Fibroblast of villous mesenchyme (primary cell): ENCODE results near the gene MAP2K7. TPM values are rescaled to one million over a fixed set of nuclear protein-coding genes. Genes with fewer than 3 reads are reported as not detected.
"Not testable (repeated sequence)": the region's sequence is repeated elsewhere in the genome, so short reads cannot be mapped to it uniquely, and the experiment has no call there.

Experiments used
- DNase-seq: peaks from one replicate; pipeline ENCODE4 v3.0.0-alpha.2; 2010; ENCODE audit warnings: low read depth
- H3K4me3 ChIP-seq: 2 replicates; pipeline ENCODE4 v1.5.1; 2011; ENCODE audit warnings: low read depth, mild to moderate bottlenecking, low read length
- total RNA-seq: library from RNA; depleted of rRNA; stranded (reverse); fragments of >200 nt; gene quantifications from 2 replicates; pipeline ENCODE4 v1.2.3, GENCODE V29; 2012
- TF ChIP-seq, protein P1 (sequence below): IDR thresholded peaks from 2 replicates; pipeline ENCODE4 v1.5.1; 2012; ENCODE audit warnings: low read depth, mild to moderate bottlenecking, low read length; ENCODE audit not compliant: insufficient read depth

The MAP2K7 gene
- 12.1 and 12.2 TPM in 2 replicates for total RNA-seq

DNA sequence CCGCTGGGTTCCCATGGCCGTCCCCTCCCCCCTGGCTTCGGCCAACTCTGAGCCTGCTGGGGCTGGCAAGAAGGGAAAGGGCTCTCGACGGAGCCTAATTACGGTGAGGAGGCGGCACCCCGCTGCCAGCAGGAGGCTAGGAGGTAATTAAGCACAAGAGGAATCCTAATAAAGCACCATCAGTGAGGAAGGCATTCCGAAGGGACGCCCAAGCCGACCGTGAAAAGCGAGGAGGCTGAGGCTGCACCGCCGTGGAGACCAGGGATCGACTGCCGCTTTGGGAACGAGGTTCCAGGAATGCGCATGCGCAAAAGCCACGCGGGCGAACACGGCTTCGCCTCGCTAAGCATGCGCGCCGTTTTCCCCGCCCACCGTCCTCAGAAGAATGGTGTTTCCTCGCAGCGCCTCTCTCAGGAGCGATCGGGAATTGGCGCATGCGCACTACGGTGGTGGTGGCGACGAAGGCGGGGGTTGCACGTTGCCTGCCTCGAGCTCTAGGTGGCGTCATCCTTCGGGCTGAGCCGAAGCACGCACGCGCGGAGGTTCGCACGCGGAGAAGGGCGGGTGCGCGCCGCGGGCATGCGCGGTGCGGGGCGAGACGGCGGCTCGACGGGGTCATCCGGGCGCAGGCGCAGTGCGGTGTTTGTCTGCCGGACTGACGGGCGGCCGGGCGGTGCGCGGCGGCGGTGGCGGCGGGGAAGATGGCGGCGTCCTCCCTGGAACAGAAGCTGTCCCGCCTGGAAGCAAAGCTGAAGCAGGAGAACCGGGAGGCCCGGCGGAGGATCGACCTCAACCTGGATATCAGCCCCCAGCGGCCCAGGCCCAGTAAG, at the start of gene MAP2K7:
MAP2K7 (plus strand) TSS at position 634 of the 830 bp plus-strand sequence; CDS start at position 702, 68 bp downstream.
- TF ChIP-seq, protein P1, sequence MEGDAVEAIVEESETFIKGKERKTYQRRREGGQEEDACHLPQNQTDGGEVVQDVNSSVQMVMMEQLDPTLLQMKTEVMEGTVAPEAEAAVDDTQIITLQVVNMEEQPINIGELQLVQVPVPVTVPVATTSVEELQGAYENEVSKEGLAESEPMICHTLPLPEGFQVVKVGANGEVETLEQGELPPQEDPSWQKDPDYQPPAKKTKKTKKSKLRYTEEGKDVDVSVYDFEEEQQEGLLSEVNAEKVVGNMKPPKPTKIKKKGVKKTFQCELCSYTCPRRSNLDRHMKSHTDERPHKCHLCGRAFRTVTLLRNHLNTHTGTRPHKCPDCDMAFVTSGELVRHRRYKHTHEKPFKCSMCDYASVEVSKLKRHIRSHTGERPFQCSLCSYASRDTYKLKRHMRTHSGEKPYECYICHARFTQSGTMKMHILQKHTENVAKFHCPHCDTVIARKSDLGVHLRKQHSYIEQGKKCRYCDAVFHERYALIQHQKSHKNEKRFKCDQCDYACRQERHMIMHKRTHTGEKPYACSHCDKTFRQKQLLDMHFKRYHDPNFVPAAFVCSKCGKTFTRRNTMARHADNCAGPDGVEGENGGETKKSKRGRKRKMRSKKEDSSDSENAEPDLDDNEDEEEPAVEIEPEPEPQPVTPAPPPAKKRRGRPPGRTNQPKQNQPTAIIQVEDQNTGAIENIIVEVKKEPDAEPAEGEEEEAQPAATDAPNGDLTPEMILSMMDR = peak; percentile 29
- peak within 1 kb of the TSS; percentile 88 for H3K4me3 ChIP-seq
- DNase-seq = peak; percentile 99

DNA sequence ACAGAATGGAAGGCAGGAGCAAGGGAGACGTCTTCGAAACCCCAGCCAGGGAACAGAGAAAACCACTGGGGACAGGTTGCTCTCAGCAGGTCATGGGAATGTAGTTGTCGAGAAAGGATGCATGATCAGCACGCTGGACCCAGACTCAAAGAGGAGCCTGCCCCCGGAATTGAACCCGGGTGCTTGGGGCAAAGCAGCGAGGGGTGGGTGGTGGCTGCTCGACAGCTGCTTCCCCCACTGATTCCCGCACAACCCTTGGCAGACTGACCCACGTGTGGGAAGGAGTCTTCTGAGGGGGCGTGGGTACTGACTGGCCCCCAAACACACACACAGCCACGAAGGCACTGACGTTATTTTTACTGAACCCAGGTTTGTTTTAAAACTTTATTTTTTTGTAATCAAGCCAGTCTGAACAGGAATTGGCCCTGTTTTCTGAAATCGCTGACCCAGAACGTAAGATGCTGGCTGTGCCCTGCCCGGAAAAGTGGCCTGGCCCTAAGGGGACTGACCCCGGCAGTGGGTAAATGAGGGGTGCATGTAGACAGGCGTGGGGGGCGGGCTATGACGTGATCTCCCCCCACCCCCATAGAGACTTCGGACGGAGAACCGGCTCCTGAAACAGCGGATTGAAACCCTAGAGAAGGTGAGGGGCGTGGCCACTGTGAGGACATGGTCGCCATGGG, 48.1 kb upstream of the MAP2K7 start:
- no peak overlapping the region for H3K4me3 ChIP-seq
- TF ChIP-seq, protein P1 = no peak
- no peak for DNase-seq

DNA sequence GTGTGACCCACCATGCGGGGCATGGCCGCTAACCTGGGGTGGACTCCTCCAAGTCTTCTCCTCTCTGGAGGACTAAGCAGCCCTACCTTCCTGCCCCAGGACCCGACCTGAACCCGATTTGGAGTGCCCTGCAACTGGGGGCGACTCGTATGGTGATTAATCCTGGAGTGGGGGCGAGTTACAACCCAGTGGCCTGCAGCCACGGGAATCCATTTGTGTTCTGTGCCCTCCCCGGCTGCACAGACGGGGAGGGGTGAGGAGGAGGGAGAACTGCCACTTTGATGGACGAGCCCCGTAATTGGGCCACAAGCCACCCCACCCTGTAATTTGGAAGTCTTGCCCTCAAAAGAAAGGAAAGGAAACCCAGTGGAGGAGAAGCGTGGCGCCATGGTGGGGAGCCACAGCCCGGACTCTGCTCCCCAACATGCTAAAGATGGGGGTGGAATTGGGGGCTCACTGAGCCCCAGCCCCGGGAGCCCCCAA, 47.5 kb upstream of the MAP2K7 start:
- TF ChIP-seq, protein P1 = no peak
- no peak for DNase-seq
- no peak overlapping the region for H3K4me3 ChIP-seq

DNA sequence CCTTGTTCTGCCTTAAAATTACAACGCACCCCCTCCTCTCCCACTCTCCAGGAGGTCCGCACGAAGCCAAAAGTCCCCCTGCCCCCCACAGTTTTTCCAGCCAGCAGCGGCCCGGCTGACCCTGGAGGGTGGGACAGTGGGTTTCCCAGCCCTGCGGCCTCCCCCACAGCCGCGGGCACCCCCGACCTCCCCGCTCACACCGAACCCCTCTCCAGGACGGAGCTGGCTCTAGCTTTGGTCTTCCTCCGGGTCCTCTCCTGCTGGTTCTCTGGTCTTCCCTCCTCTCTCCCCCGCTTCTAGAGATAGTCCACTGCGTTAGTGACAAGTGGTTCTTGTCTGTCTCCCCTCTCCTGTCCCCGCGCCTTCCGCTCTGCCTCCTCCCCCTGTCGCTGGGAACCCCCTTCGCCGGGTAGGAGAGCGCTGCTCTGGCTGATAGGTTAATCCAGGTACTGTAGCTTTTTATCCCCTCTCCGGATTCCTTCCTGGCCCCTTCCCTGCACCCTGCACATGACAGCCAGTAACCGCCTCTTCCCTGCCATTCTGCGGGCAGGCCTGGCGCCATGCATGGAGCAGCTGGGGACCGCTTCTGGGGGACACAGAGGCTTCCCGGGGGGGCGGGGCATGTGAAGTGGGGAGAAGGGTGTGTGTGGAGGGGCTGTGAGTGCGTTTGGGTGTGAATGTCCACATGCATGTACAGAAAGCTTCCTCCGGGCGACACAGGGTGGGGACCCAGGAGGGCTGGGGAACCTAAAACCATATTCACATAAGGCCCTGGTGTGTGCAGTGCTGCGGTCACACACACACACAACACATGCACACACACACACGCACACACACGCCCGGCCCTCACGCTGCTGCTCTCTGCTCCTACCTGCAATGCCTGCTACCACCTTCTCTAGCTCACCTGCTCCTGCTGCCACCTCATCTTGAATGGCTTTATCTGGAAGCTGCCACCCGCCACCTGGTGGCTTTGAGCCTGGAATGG, 46.7 kb upstream of the MAP2K7 start:
- no peak overlapping the region for H3K4me3 ChIP-seq
- TF ChIP-seq, protein P1 = no peak
- no peak for DNase-seq

DNA sequence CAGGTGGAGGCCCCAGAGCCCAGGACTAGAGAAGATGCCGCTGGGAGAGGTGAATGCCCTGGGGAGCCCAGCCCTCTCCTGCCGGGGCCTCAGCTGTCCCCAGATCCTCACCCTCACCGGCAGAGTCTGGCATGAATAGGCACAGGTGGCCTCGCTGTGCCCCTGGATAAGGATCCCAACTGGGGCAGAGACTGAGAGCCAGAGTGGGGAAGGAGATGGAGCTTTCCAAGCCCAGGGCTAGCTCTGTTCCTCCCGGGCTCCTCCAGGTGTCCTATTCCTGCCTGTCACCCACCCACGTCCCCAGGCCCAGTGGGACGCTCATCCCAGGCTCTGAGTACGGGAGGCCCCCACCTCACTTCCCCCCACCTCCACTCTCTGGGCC, 46.0 kb upstream of the MAP2K7 start:
- no peak overlapping the region for H3K4me3 ChIP-seq
- DNase-seq = no peak
- TF ChIP-seq, protein P1 = no peak

DNA sequence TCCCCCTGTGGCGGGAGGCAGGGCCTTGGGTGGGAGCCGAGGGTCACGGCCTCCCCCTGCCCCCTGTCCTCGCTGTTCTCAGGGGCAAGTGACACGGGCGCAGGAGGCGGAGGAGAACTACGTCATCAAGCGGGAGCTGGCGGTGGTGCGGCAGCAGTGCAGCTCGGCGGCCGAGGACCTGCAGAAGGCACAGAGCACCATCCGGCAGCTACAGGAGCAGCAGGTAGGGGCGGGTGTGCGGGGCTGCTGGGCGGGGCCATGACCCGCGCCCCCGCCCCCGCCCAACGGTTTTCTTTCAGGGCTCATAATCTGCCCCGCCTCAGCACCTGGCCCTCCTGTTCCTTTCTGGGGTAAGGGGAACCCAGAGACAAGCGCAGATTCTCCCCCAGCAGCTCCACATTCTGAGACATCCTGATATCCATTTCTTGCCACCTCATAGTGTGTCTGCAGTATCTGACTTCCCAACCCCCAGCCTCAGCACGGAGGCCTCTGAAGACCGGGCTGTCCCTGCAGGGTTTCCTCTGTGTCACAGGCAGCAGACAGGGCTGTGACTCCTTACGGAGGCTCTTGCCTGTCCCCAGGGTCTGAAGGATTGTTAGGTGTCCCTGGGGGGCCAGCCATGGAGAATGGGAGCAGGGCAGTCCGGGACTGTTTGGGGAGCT, 45.4 kb upstream of the MAP2K7 start:
- no peak for DNase-seq
- no peak overlapping the region for H3K4me3 ChIP-seq
- TF ChIP-seq, protein P1 = no peak

DNA sequence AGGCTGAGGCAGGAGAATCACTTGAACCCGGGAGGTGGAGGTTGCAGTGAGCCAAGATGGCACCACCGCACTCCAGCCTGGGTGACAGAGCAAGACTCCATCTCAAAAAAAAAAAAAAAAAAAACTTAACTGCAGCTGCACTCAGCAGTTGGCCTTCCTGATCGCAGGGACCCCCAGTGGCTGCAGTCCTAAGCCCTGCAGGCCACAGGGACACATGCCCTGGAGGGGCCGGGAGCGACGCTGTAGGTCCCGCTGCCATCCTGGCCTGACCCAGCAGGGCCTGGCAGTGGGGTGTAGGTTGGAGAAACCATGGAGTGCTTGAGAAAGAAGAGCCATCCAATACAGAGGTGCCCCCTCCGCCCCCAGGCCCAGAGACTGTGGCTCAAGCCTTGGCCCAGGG, 44.6 kb upstream of the MAP2K7 start:
- DNase-seq, H3K4me3 ChIP-seq: not testable (repeated sequence)
